Stimulated activated naive CD8-positive, alpha-beta T cell treated with anti-CD3 and anti-CD28 coated beads, Interleukin-15, Interleukin-2, amounts not matched to agents 100 U/mL and 50 U/mL, for 24 hours (primary cell): ENCODE data around the gene FGD6.
"Not testable (repeated sequence)": the region's sequence is repeated elsewhere in the genome, so short reads cannot be mapped to it uniquely, and the experiment has no call there.

ENCODE experiments used
- ATAC-seq: fragments of 150-1000 bp; cut with Tn5 transposase; one replicate; pipeline ENCODE4 v1.10.0; 2021
- DNase-seq: peaks from one replicate; pipeline ENCODE4 v3.0.0; 2021

Gene FGD6

DNA sequence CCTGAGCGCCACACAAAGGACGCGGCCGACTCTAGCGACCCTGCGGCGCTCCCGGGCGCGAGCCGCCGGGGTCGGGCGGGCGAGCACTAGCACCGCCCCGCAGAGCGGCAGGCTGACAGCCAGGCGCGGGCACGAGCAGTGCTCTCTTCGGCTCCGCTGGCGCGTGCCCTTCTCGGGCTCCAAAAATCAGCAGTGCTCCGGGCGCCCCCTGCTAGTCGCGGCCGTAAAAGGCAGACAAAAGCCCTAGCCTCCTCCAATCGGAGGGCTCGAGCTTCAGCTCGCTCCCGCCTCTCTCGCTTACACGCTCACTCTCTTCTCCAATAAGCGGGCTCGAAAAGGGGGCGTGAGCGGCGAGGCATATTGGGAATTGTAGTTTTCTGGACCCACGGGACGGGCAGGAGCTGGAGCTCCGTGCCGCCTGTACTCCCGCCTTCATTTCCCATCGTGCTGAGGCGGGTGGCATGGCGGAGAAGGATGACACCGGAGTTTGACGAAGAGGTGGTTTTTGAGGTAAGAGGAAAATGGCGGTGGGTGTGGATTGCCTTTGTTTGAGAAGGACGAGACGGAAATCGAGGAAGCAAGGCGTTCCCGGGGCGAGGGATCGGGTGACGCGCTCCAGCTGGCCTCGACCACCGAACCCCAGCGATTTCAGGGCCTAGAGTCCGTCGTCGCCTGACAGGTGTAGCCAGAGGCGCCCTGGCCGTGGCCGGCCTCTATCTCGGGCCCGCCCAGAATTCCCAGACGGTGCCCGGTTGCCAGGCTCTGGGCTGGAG, at the start of gene FGD6, which contains the start of gene VEZT:
Gene FGD6 (minus strand): TSS at position 91 of the 773 bp plus-strand sequence. CDS start 227 bp downstream, outside the sequence.
Gene VEZT (plus strand): TSS at position 431 of the 773 bp plus-strand sequence. CDS start 44 bp downstream, at position 475.
- DNase-seq, result peak; percentile 94
- ATAC-seq, result peak; percentile 97

DNA sequence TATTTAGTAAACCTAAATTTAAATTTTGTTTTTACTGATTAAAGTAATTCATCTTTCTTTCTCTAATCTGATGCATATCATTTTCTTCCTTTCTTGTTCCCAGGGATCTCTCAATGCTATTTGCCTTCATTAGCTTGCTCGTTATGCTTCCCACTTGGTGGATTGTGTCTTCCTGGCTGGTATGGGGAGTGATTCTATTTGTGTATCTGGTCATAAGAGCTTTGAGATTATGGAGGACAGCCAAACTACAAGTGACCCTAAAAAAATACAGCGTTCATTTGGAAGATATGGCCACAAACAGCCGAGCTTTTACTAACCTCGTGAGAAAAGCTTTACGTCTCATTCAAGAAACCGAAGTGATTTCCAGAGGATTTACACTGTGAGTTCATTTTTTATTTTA, 49.0 kb upstream of the FGD6 start:
- ATAC-seq (no peak), DNase-seq (no peak)

DNA sequence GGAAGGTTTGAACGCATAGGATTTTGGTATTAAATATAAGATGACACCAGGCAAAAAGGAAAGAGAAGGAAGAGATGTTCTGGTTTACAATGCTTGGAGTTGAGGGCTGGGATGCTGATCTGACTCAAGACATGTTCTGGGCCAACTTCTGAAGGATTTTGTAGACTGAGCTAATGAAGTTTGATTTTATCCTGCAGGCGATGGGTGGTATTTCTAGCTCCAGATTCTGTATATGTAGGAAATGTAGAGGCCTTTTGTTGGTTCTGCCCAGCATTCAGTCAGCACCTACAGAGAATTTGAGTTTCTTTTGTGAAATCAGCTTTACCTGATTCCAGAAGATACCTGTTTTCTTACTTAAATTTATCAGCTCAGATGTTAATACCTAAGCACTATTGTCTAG, 48.5 kb upstream of the FGD6 start:
- DNase-seq (no peak), ATAC-seq (no peak)

DNA sequence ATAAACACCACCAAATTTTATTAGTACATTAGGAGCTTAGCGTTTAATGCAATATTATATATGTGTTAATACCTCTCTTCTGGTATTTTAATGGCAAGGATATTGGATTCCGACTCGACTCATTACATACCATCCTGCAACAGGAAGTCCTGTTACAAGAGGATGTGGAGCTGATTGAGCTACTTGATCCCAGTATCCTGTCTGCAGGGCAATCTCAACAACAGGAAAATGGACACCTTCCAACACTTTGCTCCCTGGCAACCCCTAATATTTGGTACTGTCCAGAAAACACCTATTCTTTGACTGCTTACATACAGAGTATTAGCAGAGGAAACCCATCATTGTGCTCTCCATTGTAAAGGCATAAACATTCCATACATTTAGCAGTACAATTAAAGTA, 45.5 kb upstream of the FGD6 start:
- ATAC-seq (no peak), DNase-seq (no peak)

DNA sequence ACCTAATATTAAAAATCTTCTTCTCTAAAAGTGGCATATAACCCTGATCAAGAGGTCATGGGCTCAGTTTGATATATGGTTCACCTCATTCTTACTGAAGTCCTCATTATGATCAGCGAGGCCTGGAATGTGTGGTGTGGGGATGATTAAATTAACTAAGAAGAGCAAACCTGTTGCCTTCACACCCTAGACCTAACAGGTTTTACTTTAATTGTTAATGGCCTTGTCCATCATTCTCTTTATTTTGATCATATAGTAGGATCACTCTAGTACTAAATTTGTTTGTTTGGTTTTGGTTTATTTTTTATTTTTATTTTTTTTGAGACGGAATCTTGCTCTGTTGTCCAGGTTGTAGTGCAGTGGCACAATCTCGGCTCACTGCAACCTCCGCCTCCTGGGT, 43.8 kb upstream of the FGD6 start:
- ATAC-seq (no peak), DNase-seq (no peak)

DNA sequence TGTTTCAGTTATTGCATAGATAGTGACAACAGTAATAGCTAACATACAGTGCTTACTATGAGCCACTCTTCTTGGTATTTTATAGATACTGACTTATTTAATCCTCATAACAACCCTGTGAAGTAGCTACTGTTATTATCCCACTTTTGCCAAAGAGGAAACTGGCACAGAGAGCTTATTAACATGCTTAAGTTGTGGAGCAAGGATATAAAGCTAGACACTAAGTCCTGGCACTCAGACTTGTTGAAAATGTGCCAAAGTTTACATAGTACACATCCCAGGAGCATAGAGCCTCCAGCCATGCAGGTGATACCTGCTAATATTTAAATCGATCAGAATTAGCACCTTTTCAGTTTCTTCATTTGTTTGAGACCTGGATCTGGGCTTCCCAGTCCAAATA, 42.1 kb upstream of the FGD6 start:
- ATAC-seq, result no peak
- DNase-seq, result no peak

DNA sequence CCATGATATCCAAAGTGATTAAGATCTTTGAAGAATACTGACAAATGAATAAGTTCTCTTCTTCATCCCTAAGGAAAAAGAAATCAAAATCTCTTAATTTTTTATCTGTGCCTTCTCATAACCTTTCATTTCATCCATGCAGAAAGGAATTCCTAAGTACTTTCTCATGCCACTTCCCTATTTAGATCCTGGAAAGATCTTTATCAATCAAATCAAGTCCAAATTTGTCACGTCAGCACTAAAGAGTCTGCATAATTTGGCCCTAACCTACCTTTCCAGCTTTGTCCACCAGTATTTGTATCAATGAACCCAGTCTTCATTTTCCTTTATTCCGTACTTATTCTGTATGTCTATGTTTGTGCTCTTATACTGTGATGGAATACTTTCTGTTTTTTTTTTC, 41.5 kb upstream of the FGD6 start:
- ATAC-seq, result no peak

DNA sequence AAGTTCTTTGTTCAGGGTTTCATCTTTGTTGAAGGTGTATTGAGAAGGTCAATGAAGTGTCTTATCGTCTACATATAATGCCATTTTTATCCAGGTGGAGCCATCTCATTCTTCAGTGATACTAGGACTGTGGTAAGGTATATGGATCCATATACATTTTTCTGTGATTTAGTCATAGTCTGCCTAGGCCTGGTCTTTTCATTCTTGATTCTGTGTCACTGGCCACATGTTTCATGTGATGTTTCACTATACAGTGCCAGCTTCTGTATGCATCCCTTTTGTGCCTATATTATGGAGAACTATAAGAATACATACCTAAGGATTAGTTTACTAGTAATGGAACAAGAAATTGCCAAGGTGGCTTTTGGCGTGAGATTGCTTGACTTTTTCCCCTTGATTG, 40.9 kb upstream of the FGD6 start:
- DNase-seq (no peak), ATAC-seq (no peak)

More for the DNA sequence above, 41.5 kb upstream of the FGD6 start:
- DNase-seq, result no peak

DNA sequence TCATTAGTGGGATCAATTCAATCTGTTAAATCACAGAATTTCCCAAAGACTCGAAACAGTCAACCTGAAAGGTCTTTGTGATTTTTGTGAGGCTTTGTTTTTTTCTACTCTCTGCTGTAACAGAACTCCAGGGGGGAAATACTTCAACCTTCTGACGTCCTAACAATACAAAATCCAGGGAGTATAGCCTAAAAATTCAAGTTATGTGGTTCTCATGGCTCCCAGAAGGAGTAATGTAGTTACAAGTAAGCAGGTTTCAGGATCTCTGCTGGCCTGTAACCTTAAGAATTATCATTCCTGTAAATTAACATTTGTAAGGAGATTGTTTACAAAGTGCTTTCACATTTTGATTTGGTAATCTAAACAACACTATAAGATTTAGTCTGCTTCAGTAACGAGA, 40.3 kb upstream of the FGD6 start:
- no peak for DNase-seq
- ATAC-seq, result no peak

DNA sequence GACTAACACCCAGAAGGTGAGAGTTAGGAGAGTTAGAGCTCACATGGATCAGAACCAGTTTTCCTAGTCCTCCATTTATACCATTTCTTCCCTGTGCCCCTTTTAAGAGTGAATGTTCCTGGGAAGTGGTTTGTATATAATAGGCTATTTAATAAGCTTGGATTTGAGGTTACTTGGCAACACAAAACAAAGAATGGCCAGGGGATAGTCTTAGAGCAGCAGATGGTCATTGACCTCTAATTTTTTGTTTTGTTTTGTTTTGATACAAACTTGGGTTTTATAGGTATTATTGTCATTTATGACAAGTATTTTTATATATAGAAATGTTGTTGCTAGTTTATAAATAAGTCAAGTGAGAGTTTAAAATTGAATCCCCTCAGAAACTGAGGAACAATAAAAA, 36.1 kb upstream of the FGD6 start:
- DNase-seq (no peak), ATAC-seq (no peak)

DNA sequence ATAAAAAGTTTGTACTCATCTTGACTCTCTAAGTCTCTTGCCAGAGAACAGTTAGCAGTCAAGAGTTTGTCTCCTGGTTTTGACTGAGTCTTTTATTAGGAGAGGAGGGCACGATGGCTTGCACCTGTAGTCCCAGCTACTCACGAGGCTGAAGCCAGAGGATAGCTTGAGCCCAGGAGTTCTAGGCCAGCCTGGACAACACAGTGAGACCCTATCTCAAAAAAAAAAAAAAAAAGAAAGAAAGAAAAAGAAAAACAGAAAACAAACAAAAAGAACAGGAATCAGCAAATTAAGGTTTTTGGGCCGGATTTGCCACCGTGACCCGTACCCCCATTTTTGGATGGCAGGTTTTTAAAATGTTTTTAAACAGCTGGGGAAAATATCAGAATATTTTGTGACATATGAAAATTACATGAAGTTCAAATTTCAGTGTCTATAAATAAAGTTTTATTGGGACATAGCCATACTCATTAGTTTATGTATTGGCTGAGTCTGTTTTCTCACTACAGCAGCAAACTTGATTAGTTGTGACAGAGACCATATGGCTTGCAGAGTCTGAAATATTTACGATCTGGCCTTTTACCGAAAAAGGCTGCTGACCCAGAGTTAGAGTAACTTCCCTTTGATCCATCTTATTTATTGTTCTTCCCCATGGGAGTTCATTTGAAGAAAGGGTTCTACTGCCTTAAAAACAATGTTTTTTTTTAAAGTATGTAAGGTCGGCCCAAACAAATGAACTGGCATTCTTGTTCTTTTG, 31.5 kb upstream of the FGD6 start:
- ATAC-seq, result no peak
- no peak for DNase-seq

DNA sequence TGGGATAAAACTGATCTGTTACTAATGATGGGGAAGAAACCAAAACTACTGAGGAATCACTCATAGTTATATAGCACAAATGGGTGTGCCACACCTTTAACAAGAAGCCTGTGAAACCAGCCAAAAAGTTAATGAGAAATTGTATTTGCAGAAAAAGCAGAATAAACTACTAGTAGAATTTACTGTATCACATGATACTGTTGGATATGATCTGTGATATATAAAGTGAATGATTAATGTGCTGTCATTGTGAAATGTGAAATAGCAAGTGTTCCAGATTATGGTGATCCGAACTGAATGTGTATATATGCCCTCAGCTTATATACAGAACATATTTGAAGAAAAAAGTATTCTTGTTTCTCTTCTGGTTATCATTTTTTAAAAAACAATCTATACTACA, 30.8 kb upstream of the FGD6 start:
- DNase-seq (no peak), ATAC-seq (no peak)

DNA sequence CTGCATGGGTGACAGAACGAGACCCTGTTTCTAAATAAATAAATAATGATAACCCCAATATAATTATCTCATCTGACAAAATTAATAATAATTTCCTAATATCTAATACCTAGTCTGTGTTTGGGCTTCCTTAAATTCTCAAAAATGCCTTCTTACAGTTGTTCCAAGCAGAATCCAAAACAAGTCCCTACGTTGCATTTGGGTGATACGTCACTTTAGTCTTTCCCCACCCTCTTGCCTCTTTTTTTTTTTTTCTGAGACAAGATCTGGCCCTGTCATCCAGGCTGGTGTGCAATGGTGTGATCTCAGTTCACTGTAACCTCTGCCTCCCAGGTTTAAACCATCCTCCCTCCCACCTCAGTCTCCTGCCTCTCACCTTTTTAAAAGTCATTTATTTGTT, 27.1 kb upstream of the FGD6 start:
- DNase-seq (no peak), ATAC-seq (no peak)

DNA sequence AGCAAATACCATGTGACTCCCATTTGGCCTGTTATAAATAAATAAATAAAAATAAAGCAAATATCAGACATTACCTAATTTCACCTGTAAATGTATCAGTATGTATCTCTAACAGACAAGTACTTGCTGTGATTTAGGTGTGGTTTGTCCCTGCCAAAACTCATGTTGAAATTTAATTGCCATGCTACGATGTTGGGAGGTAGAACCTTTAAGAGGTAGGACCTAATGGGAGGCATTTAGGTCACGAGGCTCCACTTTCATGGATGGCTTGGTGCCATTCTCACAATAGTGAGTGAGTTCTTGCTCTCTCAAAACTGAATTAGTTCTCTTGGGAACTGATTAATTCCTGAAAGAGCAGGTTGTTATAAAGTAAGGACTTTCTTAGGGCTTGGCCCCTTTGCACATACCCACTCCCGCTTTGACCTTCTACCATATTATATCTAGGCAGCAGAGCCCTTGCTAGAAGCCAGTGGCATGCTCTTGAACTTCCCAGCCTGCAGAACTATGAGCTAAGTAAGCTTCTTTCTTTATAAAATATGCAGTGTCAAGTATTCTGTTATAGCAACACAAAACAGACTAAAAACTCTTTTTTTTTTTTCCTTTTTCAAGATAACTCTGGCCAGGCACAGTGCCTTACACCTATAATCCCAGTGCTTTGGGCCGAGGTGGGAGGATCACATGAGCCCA, 26.4 kb upstream of the FGD6 start:
- no peak for ATAC-seq
- DNase-seq, result no peak

DNA sequence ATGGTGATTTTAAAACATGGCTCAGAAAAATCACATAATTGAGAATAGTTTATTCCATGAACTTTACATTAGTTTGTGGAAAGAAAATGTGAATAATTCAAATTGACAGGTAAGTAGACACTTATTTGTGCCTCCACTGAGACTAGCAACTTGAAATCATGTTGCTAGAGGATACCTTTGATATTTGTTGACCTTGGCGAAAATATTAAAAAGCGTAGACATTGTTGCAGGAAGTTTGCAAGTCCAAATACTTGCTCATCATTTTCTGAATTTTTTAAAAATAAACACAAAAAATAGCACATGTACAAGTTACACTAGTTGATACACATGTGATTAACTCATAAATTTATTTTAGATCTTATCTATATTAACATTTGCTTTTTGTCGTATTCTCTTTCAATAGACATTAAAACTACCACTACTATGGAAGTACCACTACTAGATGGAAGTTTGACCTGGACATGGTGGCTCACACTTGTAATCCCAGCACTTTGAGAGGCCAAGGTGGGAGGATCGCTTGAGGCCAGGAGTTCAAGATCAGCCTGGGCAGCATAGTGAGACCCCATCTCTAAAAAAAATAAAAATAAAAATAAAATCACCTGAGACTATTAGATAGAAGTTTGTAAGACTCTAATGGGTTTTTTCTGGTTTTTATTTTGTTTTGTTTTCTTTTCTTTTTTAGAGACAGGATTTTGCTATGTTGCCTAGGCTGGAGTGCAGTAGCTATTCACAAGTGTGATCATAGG, 24.7 kb upstream of the FGD6 start:
- ATAC-seq (no peak), DNase-seq (no peak)

DNA sequence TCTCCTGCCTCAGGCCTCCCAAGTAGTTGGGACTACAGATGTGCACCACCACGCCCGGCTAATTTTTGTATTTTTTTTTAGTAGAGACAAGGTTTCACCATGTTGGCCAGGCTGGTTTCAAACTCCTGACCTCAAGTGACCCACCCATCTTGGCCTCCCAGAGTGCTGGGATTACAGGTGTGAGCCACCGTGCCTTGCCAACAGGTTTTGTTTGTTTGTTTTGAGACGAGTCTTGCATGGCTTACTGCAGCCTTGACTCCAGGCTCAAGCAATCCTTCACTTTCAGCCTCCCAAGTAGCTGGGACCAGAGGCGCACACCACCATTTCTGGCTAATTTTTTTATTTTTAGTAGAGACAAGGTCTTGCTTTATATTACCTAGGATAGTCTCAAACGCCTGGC, 23.9 kb upstream of the FGD6 start:
- not testable (repeated sequence) for ATAC-seq, DNase-seq

DNA sequence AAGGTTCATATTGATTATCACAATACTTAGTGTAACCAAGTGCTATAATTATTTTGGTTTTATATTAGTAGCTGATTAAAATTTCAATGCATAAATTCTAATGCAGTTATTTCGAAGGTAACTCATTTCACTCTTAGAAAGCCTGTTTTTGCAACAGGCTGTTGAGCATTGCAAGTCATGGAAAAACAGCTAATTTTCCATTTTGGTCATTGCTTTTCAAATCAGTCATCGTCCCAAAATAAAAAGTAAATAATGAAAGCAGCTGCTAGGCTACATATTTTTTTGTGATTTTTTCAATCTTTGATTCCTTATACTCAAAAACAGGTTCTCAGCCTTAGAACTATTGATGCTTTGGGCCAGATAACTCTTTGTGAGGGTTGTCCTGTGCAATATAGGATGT, 23.3 kb upstream of the FGD6 start:
- no peak for ATAC-seq
- DNase-seq, result no peak

DNA sequence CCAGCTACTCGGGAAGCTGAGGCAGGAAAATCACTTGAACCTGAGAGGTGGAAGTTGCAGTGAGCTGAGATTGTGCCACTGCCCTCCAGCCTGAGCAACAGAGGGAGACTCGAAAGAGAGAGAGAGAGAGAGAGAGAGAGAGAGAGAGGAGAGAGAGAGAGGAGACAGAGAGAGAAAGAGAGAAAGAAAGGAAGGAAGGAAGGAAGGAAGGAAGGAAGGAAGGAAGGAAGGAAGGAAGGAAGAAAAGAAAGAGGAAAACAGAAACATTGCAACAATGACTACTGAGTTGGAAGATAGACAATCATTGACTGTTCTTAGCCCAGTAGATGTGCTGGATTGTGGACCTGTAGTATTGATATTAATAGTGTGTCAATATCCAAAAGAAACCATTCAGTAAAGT, 22.6 kb upstream of the FGD6 start:
- ATAC-seq, DNase-seq: not testable (repeated sequence)

DNA sequence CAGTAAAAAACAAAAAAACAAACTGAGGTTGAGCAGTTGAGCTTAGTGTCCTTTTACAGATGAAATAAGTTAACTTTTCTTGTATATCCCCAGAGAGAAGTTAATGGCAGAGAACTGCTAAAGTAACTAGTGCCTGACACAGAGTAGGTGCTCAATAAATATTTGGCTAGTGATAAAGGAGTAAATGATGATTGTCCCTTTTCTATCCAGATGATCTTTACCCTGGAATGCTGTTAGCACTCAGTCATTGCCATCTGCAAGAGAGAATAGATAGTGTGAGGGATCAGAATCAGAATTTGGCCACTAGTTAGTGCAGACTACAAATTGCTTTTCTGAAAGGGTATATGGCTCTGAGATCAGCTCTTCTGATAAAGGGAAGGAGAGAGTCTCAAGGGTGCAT, 21.9 kb upstream of the FGD6 start:
- ATAC-seq, result no peak
- no peak for DNase-seq

DNA sequence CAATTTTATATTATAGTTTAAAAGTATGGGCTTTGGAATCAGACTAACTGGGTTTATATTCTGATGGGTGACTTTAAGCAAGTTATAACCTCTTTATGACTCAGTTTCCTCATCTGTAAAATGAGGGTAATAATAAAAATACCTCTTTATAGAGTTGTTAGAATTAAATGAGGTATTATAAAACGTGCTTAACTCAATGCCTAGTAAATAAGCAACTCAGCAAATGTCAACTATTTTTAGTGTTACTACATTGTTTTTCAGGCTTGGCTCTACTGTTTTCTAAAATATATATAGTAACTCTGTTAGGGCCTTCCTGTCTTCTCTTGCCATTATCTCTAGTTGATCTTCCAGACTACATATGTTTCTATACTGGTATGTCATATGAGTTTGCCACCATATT, 20.9 kb upstream of the FGD6 start:
- ATAC-seq (no peak), DNase-seq (no peak)

DNA sequence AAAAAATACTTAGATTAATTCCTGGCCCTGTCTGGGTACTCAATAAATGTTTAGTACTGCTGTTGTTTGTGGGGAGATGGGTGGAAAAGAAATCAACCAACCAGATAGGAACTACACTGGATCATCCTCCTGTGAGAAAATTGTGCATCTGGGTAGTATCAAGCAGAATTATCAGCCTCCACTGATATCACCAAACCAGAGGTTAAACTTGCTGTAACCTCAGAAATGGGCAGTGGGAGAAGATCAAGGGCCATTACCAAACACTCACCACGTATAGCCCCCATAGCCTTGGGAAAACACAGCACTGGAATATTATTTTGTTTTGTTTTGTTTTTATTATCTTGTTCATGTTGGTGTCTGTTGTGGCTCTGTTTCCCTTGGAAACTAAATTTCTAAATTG, 20.0 kb upstream of the FGD6 start:
- DNase-seq (no peak), ATAC-seq (no peak)

DNA sequence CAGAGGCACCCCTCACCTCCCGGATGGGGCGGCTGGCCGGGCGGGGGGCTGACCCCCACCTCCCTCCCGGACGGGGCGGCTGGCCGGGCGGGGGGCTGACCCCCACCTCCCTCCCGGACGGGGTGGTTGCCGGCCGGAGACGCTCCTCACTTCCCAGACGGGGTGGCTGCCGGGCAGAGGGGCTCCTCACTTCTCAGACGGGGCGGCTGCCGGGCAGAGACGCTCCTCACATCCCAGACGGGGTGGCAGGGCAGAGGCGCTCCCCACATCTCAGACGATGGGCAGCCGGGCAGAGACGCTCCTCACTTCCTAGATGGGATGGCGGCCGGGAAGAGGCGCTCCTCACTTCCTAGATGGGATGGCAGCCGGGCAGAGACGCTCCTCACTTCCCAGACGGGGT, 18.4 kb upstream of the FGD6 start:
- not testable (repeated sequence) for DNase-seq, ATAC-seq
